Muscle of arm (tissue), 12 donors: ENCODE results near the gene LITAF. TPM values are rescaled to one million over a fixed set of nuclear protein-coding genes. Genes with fewer than 3 reads are reported as not detected.
"Not testable (repeated sequence)": the region's sequence is repeated elsewhere in the genome, so short reads cannot be mapped to it uniquely, and the experiment has no call there.

ENCODE experiments used
- DNase-seq: peaks from one replicate; pipeline ENCODE4 v3.0.0-alpha.2; 2013
- polyA plus RNA-seq, 12 donors: library from polyadenylated mRNA; unstranded; fragments of 120-200 nt; gene quantifications; one replicate each; pipeline ENCODE4 v1.2.1, GENCODE V29; 2013; ENCODE audit not compliant: insufficient read length in 12 of 12

The LITAF gene
- polyA plus RNA-seq, 12 donors: 22.5 to 318 (median 41.0) TPM

DNA sequence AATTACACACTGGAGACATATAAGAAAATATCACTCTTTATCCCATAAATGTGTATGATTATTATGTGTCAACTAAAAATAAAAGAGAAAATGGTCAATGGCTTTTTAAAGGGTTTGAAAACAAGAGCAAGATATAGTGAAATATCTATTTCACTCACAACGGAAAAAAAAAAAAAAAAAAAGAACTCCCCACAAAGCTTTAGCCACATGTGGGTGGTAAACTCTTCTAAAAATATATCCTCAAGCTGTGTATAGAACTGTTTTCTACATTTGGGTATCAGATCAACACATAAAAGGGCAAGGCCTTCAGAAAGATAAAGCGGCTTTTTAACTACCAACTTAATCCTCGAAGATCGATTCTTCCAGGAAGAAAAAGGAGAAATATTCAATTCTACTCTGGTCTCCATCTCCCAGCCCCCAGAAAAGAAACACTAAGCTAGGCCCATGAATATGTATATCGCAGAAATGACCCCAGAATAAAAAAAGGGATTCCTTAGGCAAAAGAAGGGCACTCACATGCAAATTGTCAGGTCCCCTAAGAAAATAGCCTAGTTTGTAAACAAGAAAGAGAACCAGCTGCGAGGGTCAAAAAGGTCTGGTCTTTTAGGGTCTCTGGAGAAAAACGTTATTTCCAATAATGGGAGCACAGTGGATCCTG is 4.4 kb downstream of the LITAF start:
- DNase-seq: no peak

DNA sequence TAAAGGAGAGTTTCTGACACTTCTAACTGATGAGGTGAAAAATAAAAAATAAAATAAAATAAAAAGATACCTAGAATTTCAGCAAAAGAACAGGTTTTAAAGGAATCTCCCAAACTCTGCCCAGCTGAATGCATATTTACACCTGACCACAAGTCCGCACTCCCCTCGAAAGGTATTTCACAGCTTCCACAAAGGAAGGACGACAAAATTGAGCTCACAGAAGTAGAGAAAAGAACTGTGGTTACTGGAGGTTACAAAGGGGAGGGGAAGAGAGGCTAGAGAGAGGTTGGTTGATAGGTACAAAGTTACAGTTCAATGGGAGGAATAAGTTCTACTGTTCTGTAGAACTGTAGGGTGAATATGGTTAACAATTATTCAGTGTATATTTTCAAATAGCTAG is 5.0 kb downstream of the LITAF start:
- DNase-seq: no peak

DNA sequence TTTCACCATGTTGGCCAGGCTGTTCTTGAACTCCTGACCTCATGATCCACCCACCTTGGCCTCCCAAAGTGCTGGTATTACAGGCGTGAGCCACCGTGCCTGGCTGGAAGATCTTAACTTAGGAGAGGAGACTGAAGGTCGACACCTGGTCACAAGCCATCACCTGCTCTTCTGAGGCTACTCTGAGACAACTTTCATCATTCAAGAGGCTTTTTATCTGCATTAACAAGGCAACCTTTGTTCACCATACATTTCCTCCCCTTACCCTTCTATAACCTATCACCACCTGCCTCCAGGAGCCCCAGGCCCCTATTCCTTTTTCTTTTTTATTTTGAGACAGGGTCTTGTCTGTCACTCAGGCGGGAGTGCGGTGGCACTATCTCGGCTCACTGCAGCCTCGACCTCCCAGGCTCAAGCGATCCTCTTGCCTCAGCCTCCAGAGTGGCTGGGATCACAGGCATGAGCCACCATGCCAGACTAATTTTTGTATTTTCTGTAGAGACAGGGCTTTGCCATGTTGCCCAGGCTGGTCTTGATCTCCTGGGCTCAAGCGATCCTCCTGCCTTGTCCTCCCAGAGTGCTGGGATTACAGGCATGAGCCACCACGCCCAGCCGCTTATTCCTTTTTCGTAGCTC is 6.2 kb downstream of the LITAF start:
- DNase-seq: no peak

DNA sequence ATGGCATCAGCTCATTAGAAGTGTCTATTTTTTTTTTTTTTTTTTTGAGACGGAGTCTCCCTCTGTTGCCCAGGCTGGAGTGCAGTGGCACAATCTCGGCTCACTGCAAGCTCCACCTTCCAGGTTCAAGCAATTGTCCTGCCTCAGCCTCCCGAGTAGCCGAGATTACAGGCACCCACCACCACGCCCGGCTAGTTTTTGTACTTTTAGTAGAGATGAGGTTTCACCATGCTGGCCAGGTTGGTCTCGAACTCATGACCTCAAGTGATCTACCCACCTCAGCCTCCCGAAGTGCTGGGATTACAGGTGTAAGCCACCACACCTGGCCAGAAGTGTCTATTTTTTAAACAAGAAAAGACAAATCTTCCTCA is 9.4 kb downstream of the LITAF start:
- DNase-seq: not testable (repeated sequence)

DNA sequence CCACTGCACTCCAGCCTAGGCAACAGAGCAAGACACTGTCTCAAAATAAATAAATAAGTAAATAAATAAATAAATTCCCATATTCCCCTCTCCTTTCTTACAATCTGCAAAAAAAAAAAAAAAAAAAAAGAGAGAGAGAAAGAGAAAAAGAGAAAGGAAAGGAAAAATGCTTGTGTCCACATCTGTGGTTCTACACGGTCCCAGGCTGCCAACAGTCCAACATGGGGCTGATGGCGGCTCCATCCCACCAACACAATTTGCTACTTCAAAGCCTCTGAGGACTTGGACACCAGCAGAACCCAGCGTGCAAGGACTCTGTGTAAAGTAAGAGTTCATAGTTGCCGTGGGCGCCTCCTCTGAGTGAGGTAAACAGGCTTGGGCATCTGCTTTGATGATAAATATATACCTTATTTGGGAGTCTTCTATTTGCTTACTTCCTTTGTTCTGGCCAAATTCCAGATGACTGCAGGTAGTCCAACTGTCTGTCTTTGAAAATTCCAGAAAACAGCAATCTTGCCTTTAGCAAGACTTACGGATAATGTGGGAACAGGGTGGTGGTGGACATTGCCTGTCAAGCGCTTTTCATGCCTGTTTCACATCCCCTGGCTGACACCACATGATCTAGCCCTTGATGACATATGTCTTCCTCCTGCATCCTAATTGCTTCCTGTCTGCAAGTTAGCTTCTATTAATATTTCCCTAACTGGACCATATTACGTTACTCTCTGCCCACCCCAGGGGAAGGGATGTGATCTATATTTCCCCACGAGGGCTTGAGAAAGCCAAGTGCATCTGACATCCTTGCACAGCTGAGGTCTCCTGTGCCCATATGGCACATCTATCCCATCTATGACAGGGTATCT is 10.1 kb downstream of the LITAF start:
- no peak for DNase-seq

DNA sequence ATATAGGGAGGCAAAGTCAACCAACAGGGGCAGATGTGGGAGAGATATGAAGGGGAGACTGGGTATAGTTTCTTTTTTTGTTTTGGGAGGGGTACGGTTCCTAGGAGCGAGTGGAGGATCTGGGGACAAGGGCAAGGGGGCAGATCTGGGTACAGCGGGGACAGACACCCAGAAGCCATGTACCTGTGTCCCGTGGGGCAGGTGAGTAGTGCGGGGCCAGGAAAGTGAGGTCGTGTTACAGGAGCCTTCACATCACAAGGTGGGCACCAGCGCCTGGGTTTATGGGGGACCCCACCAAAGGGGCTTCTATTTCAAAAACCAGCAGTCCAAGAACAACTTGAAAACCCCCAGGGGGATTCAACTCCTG is 11.5 kb downstream of the LITAF start:
- no peak for DNase-seq

DNA sequence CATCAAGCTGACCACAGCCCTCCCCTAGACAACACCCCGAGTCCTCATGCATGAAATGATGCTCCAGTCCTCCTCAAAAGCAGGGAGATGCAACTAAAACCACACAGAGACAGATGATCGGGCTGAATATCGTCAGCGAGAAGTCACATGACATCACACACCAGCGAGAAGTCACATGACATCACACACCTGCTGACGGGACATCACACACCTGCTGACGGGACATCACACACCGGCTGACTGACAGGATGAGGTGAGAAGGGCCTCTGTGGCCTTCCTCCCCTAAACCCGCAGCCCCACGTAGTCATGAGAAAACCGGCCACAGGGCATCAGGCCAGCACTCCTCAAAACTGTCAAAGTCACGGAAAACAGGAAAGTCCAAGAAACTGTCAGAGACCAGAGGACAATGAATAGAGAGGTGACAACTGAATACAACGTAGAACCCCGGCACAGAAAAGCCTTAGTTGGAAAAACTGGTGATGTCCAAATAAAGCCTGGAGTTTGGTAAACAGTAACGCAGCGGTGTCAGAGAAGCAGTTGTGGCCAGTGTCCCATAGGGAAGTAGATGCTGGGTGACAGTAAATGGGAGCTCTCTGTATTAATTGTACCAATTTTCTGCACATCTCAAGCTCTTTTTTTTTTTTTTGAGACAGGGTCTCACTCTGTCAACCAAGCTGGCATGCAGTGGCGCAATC is 14.3 kb downstream of the LITAF start:
- DNase-seq: no peak

DNA sequence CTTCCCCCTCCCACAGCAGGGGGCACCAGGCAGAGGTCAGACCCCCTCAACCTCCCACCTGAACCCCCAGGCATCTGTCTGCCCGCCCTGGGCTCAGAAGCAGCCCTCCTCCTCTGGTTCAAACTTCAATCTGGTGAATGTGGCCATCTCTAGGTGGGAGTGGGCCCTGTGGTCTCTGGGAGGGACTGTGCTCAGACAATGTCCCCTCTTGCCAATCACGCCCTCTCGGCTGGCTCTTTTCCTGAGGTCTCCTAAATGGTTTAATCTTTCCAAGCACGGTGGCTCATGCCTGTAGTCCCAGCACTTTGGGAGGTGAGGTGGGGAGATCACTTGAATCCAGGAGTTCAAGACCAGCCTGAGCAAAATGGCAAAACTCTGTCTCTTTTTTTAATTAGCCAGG is 15.2 kb downstream of the LITAF start:
- no peak for DNase-seq

DNA sequence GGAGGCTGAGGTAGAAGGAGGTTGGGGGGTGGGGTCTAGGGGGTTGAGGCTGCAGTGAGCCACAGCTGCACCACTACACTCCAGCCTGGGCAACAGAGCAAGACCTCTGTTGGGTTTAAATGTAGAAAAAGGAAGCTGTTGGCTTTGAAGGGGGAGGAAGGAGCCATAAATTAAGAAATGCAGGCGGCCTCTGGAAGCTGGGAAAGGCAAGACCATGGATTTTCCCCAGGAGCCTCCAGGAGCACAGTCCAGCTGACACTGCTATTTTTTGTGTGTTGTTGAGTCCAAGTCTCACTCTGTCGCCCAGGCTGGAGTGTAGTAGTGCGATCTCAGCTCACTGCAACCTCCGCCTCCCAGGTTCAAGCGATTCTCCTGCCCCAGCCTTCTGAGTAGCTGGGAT is 15.9 kb downstream of the LITAF start:
- DNase-seq: no peak

DNA sequence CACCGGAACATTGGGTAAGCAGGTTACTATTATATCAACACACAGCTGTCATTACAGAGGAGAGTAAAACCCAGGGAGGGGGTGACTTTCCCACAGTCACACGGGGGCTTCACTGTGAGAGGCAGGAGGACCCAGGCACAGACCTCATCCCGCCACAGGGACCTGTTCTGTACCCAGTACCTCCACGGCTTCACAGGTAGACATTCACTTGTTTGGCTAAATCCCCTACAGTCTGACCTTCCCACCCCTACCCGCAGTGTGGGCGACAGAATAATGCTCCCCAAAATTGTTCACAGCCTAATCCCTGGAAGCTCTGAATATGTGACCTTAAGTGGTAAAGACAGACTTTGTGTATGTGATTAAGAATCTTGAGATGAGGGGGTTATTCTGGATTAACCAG is 16.5 kb downstream of the LITAF start:
- DNase-seq: no peak

DNA sequence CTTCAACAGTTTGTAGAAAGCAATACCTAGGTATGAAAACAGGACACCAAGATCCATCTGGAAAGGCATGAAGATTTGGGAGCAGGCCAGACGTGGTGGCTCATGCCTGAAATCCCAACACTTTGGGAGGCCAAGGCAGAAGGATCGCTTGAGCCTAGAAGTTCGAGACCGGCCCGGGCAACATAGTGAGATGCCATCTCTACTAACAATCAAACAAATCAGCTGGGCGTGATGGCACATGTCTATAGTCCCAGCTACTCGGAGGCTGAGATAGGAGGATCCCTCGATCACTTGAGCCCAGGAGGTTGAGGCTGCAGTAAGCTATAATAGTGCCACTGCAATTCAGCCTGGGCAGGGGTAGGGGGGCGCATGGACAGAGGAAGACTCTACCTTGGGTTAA is 20.3 kb downstream of the LITAF start:
- no peak for DNase-seq

DNA sequence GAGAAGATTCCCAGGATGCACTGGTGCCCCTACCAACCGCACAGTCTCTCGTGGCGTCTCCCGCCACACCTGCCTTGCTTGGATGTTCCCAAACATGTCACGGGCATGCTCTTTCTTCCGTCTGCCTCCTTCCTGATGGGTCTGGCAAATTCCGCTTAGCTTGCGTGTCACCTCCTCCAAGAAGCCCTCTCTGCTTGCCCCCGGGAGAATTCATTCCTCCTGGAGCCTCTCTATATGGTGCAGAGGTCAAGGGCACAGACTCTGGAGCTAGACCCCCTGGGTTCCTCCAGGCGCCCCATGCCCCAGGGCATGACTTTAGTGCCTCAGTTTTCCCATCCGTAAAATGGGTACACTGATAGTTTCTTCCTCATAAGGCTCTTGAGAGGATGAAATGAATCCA is 21.1 kb downstream of the LITAF start:
- no peak for DNase-seq

DNA sequence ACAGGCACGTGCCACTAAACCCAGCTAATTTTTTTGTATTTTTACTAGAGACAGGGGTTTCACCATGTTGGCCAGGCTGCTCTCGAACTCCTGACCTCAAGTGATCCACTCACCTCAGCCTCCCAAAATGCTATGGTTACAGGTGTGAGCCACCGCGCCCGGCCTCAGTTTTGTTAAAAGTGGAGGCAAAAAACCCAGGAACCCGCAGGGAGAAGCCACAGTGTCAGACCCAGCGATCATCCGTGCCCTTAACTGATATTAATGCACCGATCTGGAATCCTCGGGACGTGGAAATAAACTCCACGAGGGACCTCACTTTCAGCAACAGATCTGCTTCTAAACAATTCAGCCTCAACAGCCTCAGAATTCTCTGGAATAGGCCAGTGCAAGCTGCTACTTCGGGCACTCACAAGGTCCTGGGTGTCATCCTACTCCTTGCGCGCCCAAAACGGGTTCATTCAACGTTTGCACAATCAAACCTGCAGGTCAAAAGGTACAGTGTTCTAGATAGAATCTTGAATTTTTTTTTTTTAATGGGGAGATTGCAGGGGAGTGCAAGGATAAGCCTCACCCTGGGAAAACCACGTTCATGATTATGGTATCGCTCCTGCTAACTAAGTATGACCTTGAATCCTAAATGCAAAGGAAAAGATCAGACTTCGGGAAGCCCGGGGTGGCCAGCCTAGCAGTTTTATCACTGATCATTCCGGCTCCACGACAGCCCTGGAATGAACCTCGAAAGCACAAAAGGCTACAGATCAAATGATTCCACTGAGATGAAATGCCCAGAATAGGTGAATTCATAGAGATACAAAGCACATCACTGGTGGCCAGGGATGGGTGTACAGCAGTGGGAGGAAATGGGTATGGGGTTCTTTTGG is 22.4 kb downstream of the LITAF start:
- DNase-seq: no peak

DNA sequence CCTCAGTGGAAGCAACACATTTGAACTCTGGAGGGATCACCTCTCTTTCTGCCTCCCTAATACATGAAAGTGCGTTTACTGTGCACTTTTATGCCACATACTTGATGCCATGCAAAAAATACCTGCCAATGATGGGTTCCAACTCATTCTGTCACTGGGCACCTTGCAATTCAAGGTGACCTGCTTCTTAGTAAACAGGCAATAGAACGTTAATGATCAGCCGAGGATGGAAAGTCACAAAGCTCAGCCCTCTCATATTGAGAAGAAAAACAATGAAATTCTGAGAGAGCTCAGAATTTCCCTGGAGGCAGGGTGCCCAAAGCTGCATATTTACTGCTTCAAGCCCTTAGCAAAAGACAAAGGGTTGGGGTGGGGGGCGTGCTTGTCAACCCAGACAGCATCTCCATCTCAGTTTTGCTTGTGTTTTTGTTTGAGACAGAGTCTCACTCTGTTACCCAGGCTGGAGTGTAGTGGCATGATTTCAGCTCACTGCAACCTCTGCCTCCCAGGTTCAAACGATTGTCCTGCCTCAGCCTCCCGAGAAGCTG is 23.2 kb downstream of the LITAF start:
- DNase-seq: no peak

DNA sequence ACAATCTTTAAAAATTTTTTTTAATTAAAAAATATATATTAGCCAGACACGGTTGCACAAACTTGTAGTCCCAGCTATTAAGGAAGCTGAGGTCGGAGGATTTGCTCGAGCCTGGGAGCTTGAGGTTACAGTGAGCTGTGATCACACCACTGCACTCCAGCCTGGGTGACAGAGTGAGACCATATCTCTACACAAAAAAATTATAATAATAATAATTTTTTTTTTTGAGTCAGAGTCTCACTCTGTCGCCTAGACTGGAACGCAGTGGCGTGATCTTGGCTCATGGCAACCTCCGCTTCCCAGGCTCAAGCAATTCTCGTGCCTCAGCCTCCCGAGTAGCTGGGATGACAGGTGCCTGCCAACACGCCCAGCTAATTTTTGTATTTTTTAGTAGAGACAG is 23.8 kb downstream of the LITAF start:
- no peak for DNase-seq

DNA sequence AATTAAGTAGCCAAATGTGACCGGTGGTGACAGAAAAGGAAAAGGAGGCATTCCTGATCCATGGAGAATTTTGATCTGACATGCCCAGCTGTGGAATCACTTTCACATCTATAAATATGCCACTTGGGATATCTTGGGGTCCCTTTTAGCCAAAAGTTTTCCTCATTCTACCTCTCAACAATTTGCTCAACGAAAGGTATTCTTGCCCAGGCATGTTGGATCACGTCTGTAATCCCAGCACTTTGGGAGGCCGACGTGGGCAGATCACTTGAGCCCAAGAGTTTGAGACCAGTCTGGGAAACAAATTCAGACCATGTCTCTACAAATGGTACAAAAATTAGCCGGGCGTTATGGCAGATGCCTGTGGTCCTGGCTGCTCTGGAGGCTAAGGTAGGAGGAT is 24.3 kb downstream of the LITAF start:
- no peak for DNase-seq

DNA sequence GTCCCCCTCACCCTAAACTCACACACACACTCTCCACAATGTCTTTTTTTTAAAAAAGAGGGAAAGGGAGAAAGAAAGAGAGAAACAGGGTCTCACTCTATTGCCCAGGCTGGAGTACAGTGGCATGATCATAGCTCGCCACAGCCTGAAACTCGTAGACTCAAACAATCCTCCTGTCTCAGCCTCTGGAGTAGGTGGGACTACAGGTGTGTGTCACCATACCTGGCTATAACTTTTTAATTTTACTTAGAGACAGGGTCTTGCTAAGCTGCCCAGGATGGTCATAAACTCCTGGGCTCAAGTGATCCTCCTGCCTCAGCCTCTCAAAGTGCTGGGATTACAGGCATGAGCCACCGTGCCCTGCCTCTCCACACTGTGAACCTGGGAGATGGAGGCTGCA is 24.9 kb downstream of the LITAF start:
- DNase-seq: no peak

DNA sequence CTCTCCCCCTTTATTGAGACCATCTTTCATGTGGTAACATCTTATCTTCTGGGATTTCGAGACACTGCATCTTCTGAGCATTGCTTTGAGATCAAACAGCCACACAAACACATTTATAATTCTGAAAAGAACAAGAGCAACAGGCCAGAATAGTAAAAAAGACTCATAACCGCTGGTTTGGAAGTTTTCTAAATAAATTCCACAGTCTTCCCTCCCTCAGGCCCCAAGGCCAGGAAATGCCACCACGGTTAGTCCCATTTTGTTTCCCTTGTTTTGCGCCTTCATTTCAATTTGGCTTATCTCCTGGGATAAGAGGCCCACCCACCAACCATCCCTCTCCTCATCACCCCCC is 25.3 kb downstream of the LITAF start:
- DNase-seq: no peak

DNA sequence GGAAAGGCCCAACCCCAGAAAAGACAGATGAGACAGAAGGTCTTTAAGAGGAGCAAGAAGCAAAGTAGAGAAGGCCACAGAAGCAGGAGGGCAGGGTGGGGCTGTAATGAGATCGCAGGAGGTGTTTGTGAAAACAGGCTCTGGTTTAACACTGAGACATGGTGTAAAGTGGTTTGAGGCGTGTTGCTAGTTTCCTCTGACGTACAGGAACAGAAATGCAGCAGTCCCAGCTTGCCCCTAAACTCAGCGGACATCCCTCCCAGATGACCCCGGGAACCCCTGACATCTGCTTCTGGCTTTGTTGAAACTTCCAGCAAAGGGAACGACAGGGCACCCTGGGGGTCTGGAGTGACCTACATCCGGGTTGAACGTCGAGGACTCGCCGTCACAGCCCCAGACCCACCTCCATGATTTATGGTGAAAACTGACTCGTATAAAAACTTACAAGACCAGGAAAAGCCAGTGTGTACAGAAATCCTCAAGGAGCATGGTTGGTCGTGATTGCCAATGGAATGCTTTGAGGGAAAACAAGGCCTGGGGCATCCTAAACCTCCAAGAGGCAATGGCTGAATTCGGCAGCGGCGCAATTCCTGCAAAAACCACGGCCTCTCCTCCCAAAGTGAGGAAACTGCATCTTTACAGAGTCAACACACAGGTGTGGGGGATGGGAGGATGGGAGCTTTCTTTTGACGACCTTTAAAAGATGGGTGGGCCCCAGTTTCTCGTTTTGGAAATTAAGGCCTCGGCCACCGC is 25.8 kb downstream of the LITAF start:
- no peak for DNase-seq

DNA sequence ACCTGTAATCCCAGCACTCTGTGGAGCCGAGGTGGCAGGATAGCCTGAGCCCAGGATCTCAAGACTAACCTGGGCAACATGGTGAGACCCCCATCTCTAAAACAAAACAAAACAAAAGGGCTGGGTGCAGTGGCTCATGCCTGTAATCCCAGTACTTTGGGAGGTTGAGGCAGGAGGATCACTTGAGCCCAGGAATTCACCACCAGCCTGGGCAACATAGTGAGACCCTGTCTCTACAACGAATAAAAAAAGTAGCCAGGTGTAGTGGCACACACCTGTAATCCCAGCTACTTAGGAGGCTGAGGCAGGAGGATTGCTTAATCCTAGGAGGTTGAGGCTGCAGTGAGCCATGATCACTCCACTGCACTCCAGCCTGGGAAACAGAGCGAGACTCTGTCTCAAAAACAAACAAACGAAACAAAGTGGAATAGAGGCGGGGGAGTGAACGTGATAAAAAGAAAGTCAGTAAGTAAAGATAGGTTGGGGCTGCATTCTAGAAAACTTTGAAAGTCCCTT is 28.4 kb downstream of the LITAF start:
- not testable (repeated sequence) for DNase-seq
